Measurements from ENCODE around the gene MBLAC2.

Gene MBLAC2

GRCh38 chr5:90461288-90461687 lies 13.3 kb downstream of the MBLAC2 start:
- DNase-seq (ENCODE audit: low spot score): no peak

- DNase-seq (ENCODE audit: low spot score): no peak
Measured at GRCh38 chr5:90446961-90447360, 27.6 kb downstream of the MBLAC2 start.

- DNase-seq (ENCODE audit: low spot score): no peak
Measured at GRCh38 chr5:90440644-90441043, 33.9 kb downstream of the MBLAC2 start.

GRCh38 chr5:90438100-90438499 lies 36.5 kb downstream of the MBLAC2 start:
- DNase-seq (ENCODE audit: low spot score): no peak

- no peak for DNase-seq (ENCODE audit: low spot score)
Measured at GRCh38 chr5:90437663-90438062, 36.9 kb downstream of the MBLAC2 start.

GRCh38 chr5:90434116-90434714 lies 40.4 kb downstream of the MBLAC2 start:
- DNase-seq (ENCODE audit: low spot score): no peak

- DNase-seq (ENCODE audit: low spot score): no peak
Measured at GRCh38 chr5:90424245-90424644, 50.3 kb downstream of the MBLAC2 start.

GRCh38 chr5:90421136-90421535 lies 53.4 kb downstream of the MBLAC2 start:
- DNase-seq (ENCODE audit: low spot score): no peak

- DNase-seq (ENCODE audit: low spot score): no peak
Measured at GRCh38 chr5:90418214-90418613, 56.4 kb downstream of the MBLAC2 start.

- no peak for DNase-seq (ENCODE audit: low spot score)
Measured at GRCh38 chr5:90410178-90410762, 64.3 kb downstream of the MBLAC2 start.

GRCh38 chr5:90409318-90410177 lies 65.0 kb downstream of the MBLAC2 start, which contains the start of gene CETN3:
Gene CETN3 (minus strand): TSS chr5:90409756. CDS start chr5:90409661, 95 bp downstream.
- DNase-seq (ENCODE audit: low spot score): peak; percentile 95

GRCh38 chr5:90408571-90409317 lies 65.8 kb downstream of the MBLAC2 start:
- no peak for DNase-seq (ENCODE audit: low spot score)
